Osteoblast (primary cell): Measurements from ENCODE around the gene MOB3C. TPM values are rescaled to one million over a fixed set of nuclear protein-coding genes. Genes with fewer than 3 reads are reported as not detected.

ENCODE experiments used
- DNase-seq: peaks from one replicate; pipeline ENCODE4 v3.0.0; 2011; ENCODE audit warnings: low spot score, mixed read lengths; ENCODE audit not compliant: insufficient read length; ENCODE audit errors: missing footprints
- H2AFZ ChIP-seq: 2 replicates; pipeline ENCODE4 v1.6.0; 2011; ENCODE audit warnings: mild to moderate bottlenecking, low read length
- H3K27ac ChIP-seq: 2 replicates; pipeline ENCODE4 v1.5.1; 2011; ENCODE audit warnings: mild to moderate bottlenecking, low read depth, low read length, moderate library complexity
- H3K27me3 ChIP-seq: 2 replicates; pipeline ENCODE4 v1.6.0; 2012; ENCODE audit warnings: mild to moderate bottlenecking, control low read depth, inconsistent platforms, low read length, moderate library complexity; ENCODE audit not compliant: insufficient read depth
- H3K36me3 ChIP-seq: 2 replicates; pipeline ENCODE4 v1.5.1; 2011; ENCODE audit warnings: mild to moderate bottlenecking, low read length, control low read depth, moderate library complexity; ENCODE audit not compliant: insufficient read depth
- H3K4me1 ChIP-seq: 2 replicates; pipeline ENCODE4 v1.5.1; 2011; ENCODE audit warnings: mild to moderate bottlenecking, low read length, control low read depth, moderate library complexity; ENCODE audit not compliant: insufficient read depth
- H3K4me2 ChIP-seq: 2 replicates; pipeline ENCODE4 v1.6.0; 2011; ENCODE audit warnings: mild to moderate bottlenecking, low read length; ENCODE audit not compliant: insufficient read depth
- H3K4me3 ChIP-seq: fragments of 200-600 bp; sonication (generic); 3 replicates; pipeline ENCODE4 v1.5.1; 2012; ENCODE audit warnings: mild to moderate bottlenecking, low read length, inconsistent platforms; ENCODE audit not compliant: insufficient read depth
- H3K79me2 ChIP-seq: 2 replicates; pipeline ENCODE4 v1.6.0; 2012; ENCODE audit warnings: mild to moderate bottlenecking, low read length, control low read depth, inconsistent platforms; ENCODE audit not compliant: insufficient read depth
- H3K9me3 ChIP-seq: 2 replicates; pipeline ENCODE4 v1.5.1; 2011; ENCODE audit warnings: low read depth, low read length, control low read depth
- H4K20me1 ChIP-seq: 2 replicates; pipeline ENCODE4 v1.6.0; 2012; ENCODE audit warnings: mild to moderate bottlenecking, low read length, control low read depth; ENCODE audit not compliant: insufficient read depth
- total RNA-seq: library from RNA; depleted of rRNA; stranded (reverse); fragments of >200 nt; gene quantifications from 2 replicates; pipeline ENCODE4 v1.2.3, GENCODE V29; 2012
- TF ChIP-seq, protein P1 (sequence below): IDR thresholded peaks from 2 replicates; pipeline ENCODE4 v1.5.1; 2011; ENCODE audit warnings: mild to moderate bottlenecking, low read depth, low read length, moderate library complexity; ENCODE audit errors: extremely low read depth

Gene MOB3C
- total RNA-seq, 1 donor, result 8.7 TPM

DNA sequence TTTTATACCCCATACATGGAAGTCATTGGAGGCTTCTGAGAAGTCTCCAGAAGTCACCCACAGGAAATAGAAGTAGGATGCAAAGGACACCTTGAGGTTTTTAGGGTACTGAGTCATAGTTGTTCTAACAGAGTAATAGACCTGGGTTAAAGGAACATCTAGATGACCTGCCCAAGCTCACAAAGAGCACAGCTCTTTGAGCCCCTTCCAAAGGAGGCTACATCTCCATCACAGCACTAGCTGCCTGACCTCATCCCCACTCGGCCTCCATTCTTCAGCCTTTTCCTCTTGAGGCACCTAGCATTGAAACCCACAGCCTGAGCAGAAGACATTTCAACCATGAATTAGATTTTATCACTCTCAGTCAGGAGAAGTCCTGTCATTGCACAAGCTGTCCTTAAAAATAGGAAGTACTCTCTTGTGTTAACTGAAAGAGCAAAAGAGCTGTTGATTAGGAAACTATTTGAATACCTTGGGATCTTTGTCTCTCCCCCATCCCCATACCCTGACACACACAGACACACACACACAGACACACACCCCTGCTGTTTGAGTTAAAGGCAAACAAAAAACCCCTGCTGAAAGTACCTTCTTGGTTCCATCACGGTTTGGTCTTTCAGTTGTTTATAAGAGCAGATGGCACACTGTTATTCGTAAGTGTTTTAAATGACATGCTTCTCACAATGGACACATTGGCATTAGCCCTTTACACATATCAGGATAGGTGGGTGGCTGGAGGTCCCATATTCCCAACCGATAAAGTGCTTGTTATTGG is 34.7 kb downstream of the MOB3C start:
- Histone ChIP-seq H3K27me3 (no peaks in the 10 kb centered on the region), H3K4me1 (no peaks in the 10 kb centered on the region), H3K36me3 (peaks cover 28% of the 10 kb centered on the region), H3K9me3 (no peaks in the 10 kb centered on the region), H3K79me2 (no peaks in the 10 kb centered on the region), H4K20me1 (no peaks in the 10 kb centered on the region), H3K4me2 (no peak overlapping the region), H3K27ac (no peak overlapping the region), H3K4me3 (no peak overlapping the region), H2AFZ (no peak overlapping the region)
- TF ChIP-seq, protein P1, sequence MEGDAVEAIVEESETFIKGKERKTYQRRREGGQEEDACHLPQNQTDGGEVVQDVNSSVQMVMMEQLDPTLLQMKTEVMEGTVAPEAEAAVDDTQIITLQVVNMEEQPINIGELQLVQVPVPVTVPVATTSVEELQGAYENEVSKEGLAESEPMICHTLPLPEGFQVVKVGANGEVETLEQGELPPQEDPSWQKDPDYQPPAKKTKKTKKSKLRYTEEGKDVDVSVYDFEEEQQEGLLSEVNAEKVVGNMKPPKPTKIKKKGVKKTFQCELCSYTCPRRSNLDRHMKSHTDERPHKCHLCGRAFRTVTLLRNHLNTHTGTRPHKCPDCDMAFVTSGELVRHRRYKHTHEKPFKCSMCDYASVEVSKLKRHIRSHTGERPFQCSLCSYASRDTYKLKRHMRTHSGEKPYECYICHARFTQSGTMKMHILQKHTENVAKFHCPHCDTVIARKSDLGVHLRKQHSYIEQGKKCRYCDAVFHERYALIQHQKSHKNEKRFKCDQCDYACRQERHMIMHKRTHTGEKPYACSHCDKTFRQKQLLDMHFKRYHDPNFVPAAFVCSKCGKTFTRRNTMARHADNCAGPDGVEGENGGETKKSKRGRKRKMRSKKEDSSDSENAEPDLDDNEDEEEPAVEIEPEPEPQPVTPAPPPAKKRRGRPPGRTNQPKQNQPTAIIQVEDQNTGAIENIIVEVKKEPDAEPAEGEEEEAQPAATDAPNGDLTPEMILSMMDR, result no peak
- DNase-seq, result no peak

DNA sequence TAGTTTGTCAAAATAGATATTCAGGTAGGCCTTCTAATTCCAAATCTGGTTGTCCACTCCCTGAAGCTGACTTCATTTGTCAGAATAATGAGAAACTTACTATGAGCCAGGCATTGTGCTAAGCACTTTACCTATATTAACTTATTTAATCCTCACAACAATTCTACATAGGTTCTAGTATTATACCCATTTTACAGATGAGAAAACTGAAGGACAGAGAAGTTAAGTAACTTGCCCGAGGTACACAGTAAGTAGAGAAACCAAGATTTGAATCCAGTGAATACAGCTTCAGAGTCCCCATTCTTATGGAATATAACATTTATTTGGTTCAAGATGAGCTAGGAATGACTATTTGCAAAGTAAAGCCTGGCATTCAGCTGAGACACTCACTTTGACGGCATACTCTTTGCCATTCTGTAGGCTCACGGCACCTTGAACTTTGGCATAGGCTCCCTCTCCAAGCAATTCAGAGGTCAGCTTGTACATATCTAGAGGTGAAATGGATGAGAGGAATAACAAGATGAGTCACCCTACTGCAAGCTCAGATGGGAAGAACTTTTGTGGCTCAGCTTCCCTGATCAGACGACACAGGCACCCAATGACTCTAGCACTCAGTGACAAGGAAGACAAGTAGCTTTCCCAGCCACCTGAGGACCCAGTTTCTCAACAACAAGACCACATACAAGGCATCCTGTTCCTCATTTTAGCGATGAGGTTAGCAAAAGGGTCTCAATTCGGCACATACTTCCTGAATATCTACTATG is 36.3 kb downstream of the MOB3C start:
- Histone ChIP-seq H4K20me1 (no peaks in the 10 kb centered on the region), H3K4me1 (no peaks in the 10 kb centered on the region), H3K27ac (no peak overlapping the region), H2AFZ (no peak overlapping the region), H3K27me3 (no peaks in the 10 kb centered on the region), H3K4me2 (no peak overlapping the region), H3K9me3 (no peaks in the 10 kb centered on the region), H3K79me2 (no peaks in the 10 kb centered on the region), H3K4me3 (no peak overlapping the region), H3K36me3 (peaks cover 28% of the 10 kb centered on the region)
- no peak for DNase-seq
- TF ChIP-seq, protein P1, result no peak

DNA sequence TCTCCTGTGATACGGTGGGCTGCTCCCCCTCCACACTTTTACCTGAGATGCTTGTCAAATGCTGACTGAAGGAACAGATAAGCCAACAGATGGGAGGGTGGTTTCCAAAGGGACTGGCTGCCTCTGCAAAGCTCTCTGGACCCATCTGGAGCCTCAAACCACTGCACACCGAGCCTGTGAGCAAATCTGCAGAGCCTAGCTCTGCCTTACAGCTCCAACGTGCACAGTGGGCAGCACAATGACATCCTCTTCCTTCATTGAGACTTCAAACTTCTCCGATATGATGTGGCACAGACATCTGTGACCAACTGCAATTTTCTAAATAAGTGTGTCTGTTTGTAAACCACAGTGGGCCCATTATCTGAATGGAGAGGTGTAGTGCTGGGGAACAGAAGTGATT is 38.9 kb downstream of the MOB3C start:
- H3K4me3 ChIP-seq, result no peak overlapping the region
- H3K79me2 ChIP-seq, result no peaks in the 10 kb centered on the region
- no peak overlapping the region for H3K27ac ChIP-seq

More for the DNA sequence above, 38.9 kb downstream of the MOB3C start:
- Histone ChIP-seq H3K36me3 (peaks cover 28% of the 10 kb centered on the region), H2AFZ (no peak overlapping the region), H3K4me2 (no peak overlapping the region), H3K4me1 (no peaks in the 10 kb centered on the region), H3K27me3 (no peaks in the 10 kb centered on the region), H4K20me1 (no peaks in the 10 kb centered on the region), H3K9me3 (no peaks in the 10 kb centered on the region)
- no peak for DNase-seq
- TF ChIP-seq, protein P1, result no peak
